ENCODE results near the gene TMEM72.

The TMEM72 gene

GRCh38 chr10:44873160-44873559 is 38.0 kb upstream of the TMEM72 start:
- Histone ChIP-seq H3K4me1 (no peaks in the 10 kb centered on the region), H3K27me3 (ENCODE audit: control insufficient read depth, insufficient read depth, low read length) (no peaks in the 10 kb centered on the region), H3K4me2 (ENCODE audit: low read length) (no peak overlapping the region), H3K4me3 (ENCODE audit: low read depth, low read length) (no peak overlapping the region), H3K27ac (no peak overlapping the region), H3K9me3 (ENCODE audit: control insufficient read depth, low read length) (no peaks in the 10 kb centered on the region), H2AFZ (no peak overlapping the region), H3K79me2 (no peaks in the 10 kb centered on the region), H3K36me3 (ENCODE audit: control insufficient read depth, insufficient read depth, low read length) (no peaks in the 10 kb centered on the region), H3K9ac (no peak overlapping the region)
- TF ChIP-seq, protein P1, sequence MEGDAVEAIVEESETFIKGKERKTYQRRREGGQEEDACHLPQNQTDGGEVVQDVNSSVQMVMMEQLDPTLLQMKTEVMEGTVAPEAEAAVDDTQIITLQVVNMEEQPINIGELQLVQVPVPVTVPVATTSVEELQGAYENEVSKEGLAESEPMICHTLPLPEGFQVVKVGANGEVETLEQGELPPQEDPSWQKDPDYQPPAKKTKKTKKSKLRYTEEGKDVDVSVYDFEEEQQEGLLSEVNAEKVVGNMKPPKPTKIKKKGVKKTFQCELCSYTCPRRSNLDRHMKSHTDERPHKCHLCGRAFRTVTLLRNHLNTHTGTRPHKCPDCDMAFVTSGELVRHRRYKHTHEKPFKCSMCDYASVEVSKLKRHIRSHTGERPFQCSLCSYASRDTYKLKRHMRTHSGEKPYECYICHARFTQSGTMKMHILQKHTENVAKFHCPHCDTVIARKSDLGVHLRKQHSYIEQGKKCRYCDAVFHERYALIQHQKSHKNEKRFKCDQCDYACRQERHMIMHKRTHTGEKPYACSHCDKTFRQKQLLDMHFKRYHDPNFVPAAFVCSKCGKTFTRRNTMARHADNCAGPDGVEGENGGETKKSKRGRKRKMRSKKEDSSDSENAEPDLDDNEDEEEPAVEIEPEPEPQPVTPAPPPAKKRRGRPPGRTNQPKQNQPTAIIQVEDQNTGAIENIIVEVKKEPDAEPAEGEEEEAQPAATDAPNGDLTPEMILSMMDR (IDR thresholded peaks at IDR 0.05) = no peak

- no peak overlapping the region for H3K4me3 ChIP-seq (ENCODE audit: low read depth, low read length)
- no peaks in the 10 kb centered on the region for H3K36me3 ChIP-seq (ENCODE audit: control insufficient read depth, insufficient read depth, low read length)
- TF ChIP-seq, protein P1 (IDR thresholded peaks at IDR 0.05) = no peak
- H3K27ac ChIP-seq = no peak overlapping the region
- H3K9ac ChIP-seq = no peak overlapping the region
- H3K27me3 ChIP-seq (ENCODE audit: control insufficient read depth, insufficient read depth, low read length) = no peaks in the 10 kb centered on the region
- H2AFZ ChIP-seq = no peak overlapping the region
- no peaks in the 10 kb centered on the region for H3K9me3 ChIP-seq (ENCODE audit: control insufficient read depth, low read length)
- H3K4me1 ChIP-seq = no peaks in the 10 kb centered on the region
- no peak overlapping the region for H3K4me2 ChIP-seq (ENCODE audit: low read length)
- no peaks in the 10 kb centered on the region for H3K79me2 ChIP-seq
These were observed 37.0 kb upstream of the TMEM72 start for GRCh38 chr10:44874166-44874565.

GRCh38 chr10:44878706-44879530 is 32.2 kb upstream of the TMEM72 start:
- Histone ChIP-seq H2AFZ (peak overlapping the region; percentile 81), H3K9me3 (ENCODE audit: control insufficient read depth, low read length) (no peaks in the 10 kb centered on the region), H3K4me2 (ENCODE audit: low read length) (peak overlapping the region; percentile 79), H3K9ac (no peak overlapping the region), H3K27ac (no peak overlapping the region), H3K27me3 (ENCODE audit: control insufficient read depth, insufficient read depth, low read length) (no peaks in the 10 kb centered on the region), H3K4me1 (no peaks in the 10 kb centered on the region), H3K36me3 (ENCODE audit: control insufficient read depth, insufficient read depth, low read length) (no peaks in the 10 kb centered on the region), H3K79me2 (no peaks in the 10 kb centered on the region), H3K4me3 (ENCODE audit: low read depth, low read length) (peak overlapping the region; percentile 31)
- TF ChIP-seq, protein P1 (IDR thresholded peaks at IDR 0.05) = no peak

DNA sequence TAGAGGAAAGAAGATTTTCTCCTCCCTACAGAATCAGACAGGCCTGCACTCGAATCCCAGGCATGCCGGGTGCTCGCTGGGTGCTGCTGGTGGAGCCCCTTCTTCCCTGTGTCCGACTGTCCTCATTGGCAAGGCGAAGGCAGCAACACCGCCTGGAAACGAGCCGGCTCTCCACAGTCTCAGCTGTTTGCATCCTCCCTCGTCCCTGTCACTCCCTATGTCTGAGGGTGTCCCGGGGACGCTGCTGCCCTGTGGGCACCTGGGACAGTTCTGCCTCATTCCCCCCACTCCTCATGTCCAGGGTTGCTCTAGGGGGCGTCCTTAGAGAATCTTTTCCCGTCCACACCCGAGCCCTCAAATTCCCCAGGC is 31.6 kb upstream of the TMEM72 start:
- Histone ChIP-seq H3K9ac (no peak overlapping the region), H3K4me3 (ENCODE audit: low read depth, low read length) (no peak overlapping the region), H3K27ac (no peak overlapping the region), H3K36me3 (ENCODE audit: control insufficient read depth, insufficient read depth, low read length) (no peaks in the 10 kb centered on the region), H3K79me2 (no peaks in the 10 kb centered on the region), H2AFZ (peak overlapping the region; percentile 81), H3K4me2 (ENCODE audit: low read length) (peak overlapping the region; percentile 79), H3K9me3 (ENCODE audit: control insufficient read depth, low read length) (no peaks in the 10 kb centered on the region), H3K4me1 (no peaks in the 10 kb centered on the region), H3K27me3 (ENCODE audit: control insufficient read depth, insufficient read depth, low read length) (no peaks in the 10 kb centered on the region)
- TF ChIP-seq, protein P1 (IDR thresholded peaks at IDR 0.05) = no peak
